ACC112 (cell line): ENCODE data around the gene AATF.

Experiments
- H2AFZ ChIP-seq: fragments of 200-600 bp; sonication (generic); one replicate; pipeline ENCODE4 v1.6.0; 2017; ENCODE audit warnings: antibody characterized with exemption, low read length; ENCODE audit not compliant: unreplicated experiment
- H3K27ac ChIP-seq: fragments of 200-600 bp; sonication (generic); 2 replicates; pipeline ENCODE4 v1.5.1; 2014; ENCODE audit warnings: low read depth, mild to moderate bottlenecking, antibody characterized with exemption, low read length, moderate library complexity
- H3K27me3 ChIP-seq: fragments of 200-600 bp; sonication (generic); 2 replicates; pipeline ENCODE4 v1.6.1; 2014; ENCODE audit warnings: mild to moderate bottlenecking, antibody characterized with exemption, low read length, moderate library complexity, mixed read lengths; ENCODE audit not compliant: insufficient read depth
- H3K36me3 ChIP-seq: fragments of 200-600 bp; sonication (generic); 2 replicates; pipeline ENCODE4 v1.6.1; 2016; ENCODE audit warnings: mild to moderate bottlenecking, antibody characterized with exemption, low read length, moderate library complexity, mixed read lengths; ENCODE audit not compliant: insufficient read depth
- H3K4me1 ChIP-seq: fragments of 200-600 bp; sonication (generic); one replicate; pipeline ENCODE4 v1.6.1; 2016; ENCODE audit warnings: low read length, mixed read lengths; ENCODE audit not compliant: insufficient read depth, unreplicated experiment, control insufficient read depth
- H3K4me3 ChIP-seq: fragments of 200-600 bp; sonication (generic); 2 replicates; pipeline ENCODE4 v1.5.1; 2014; ENCODE audit warnings: mild to moderate bottlenecking, low read depth, low read length
- H3K79me2 ChIP-seq: fragments of 200-600 bp; sonication (generic); one replicate; pipeline ENCODE4 v1.6.0; 2016; ENCODE audit warnings: low read length; ENCODE audit not compliant: control insufficient read depth, unreplicated experiment, insufficient read depth

The AATF gene

DNA sequence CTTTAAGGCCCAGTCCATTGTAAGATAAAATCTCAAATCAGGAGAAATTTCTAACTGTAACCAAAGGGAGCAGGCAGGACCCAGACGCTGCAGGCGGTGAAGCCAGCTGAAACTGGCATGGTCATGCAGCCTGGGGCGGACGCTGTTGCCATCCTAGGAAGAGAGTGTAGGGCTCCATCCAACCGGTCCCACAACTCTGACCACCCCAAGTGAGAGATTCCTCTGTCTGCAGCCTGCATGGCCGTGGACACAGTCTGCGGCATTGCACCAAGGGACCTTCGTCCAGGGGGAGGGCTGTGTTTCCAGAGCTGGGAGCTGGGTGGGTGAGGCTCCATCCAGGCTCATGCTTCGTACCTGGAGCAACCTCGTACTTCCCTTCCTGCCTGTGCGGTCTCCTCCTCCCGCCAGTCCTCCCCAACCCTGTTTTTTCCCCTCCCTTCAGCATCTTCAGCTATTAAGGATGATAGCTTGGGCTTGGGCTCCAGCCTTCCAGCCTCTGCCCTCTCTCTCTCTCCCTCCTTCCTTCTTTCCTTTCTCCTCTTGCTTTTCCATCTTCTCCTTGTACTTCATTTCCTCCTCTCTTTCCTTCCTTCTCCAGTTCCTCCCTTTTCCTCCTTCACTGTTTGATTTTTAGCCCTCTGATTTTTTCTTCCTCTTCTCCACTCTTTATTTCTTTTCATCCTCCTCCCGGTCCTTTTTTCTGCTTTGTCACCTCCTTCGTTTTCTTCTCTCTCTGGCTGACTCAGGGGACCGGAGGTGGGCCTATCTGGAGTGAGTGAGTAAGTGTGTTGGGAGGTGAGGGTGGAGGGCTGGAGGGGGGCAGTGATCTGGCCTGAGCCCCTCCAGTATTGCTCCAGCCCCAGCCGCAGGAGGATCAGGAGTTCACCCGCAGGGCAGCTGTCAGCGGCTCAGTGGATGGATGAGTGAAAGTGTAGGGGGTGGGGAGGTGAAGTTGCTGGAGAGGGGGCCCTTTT is 28.4 kb upstream of the AATF start:
- Histone ChIP-seq H3K27ac (no peak overlapping the region), H3K4me1 (peaks cover 4% of the 10 kb centered on the region), H2AFZ (no peak overlapping the region), H3K79me2 (no peaks in the 10 kb centered on the region), H3K36me3 (no peaks in the 10 kb centered on the region), H3K27me3 (no peaks in the 10 kb centered on the region), H3K4me3 (no peak overlapping the region)

DNA sequence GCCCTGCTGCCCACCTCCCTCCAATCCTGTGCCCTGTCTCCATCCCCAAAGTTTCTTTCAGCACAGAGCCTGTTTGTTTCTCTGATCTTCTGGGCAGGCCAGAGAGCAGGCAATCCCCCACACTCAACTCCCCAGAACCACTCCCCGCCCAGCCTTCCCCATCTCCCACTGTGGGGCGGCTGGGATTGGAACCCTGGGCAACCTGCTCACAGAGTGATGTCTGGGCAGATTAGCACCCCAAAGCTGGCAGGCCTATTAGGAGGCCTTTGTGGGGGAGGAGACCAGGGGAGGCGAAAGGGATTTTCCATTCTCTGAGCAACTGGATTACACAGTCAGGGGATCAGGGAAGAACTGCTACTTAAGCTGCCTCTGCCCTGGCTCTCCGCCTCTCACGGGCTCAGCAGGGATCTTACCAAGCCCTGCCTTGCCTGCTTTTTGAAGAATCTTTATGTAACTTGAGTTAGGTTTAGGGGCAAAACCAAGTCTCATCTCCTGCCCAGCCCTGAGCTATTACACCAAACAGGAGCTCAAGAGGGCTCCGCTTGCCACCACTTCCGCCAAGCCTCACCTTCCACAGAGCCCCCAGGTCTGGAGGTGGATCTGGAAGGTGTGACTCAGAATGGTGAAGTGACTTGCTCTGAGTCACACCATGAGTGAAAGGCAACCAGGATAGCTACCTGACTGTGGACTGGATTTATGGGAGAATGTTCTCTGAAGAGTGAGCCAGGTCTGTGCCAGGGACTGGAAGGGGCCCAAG is 27.5 kb upstream of the AATF start:
- Histone ChIP-seq H3K27ac (no peak overlapping the region), H3K36me3 (no peaks in the 10 kb centered on the region), H3K27me3 (peaks cover 4% of the 10 kb centered on the region; the same call in 1 of the 2 replicates), H3K79me2 (no peaks in the 10 kb centered on the region), H2AFZ (no peak overlapping the region), H3K4me3 (no peak overlapping the region), H3K4me1 (peaks cover 4% of the 10 kb centered on the region)

DNA sequence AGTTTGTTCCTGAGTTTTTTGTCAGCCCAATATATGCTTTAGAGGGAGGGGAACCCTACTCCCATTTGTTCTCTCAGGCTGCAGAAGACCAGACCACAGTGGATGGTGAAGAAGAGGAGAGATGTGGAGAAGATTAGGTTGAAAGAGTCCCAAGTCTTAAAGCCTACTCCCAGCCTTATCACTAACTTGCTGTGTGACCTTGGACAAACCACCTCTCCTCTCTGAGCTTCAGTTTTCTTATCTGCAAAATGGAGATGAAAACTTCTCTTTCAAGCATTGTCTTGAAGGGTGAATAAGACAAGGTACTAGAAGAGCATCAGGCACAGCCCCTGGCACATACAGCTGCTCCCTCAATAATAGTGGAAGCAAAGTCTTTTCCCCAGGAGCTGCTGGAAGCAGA is 26.6 kb upstream of the AATF start:
- H3K27me3 ChIP-seq = peaks cover 4% of the 10 kb centered on the region; the same call in 1 of the 2 replicates
- no peak overlapping the region for H3K4me3 ChIP-seq
- no peaks in the 10 kb centered on the region for H3K79me2 ChIP-seq
- peaks cover 4% of the 10 kb centered on the region for H3K4me1 ChIP-seq
- H3K36me3 ChIP-seq = no peaks in the 10 kb centered on the region
- no peak overlapping the region for H2AFZ ChIP-seq
- H3K27ac ChIP-seq = no peak overlapping the region

DNA sequence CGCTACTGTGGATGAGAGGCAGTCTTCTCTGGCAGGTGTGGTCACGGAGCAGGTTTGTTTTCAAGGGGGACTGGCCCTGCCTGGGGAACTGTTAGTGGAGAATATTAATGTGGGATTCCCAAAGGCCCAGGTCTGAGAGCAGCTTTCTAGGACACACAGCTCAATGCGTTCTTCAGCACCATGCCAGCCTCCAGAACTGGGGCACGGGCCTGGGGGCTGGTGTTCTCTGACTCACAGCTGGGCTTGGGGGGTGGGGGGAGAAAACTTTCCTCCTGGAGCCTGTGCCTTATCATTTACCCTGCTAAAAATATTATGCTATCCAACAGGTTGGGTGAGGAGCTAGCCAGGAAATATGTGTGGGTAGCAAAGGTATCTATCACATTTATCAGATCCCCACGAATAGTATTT is 24.9 kb upstream of the AATF start:
- Histone ChIP-seq H3K4me3 (no peak overlapping the region), H3K36me3 (no peaks in the 10 kb centered on the region), H2AFZ (no peak overlapping the region), H3K79me2 (no peaks in the 10 kb centered on the region), H3K27ac (no peak overlapping the region), H3K27me3 (peaks cover 18% of the 10 kb centered on the region), H3K4me1 (peaks cover 4% of the 10 kb centered on the region)

DNA sequence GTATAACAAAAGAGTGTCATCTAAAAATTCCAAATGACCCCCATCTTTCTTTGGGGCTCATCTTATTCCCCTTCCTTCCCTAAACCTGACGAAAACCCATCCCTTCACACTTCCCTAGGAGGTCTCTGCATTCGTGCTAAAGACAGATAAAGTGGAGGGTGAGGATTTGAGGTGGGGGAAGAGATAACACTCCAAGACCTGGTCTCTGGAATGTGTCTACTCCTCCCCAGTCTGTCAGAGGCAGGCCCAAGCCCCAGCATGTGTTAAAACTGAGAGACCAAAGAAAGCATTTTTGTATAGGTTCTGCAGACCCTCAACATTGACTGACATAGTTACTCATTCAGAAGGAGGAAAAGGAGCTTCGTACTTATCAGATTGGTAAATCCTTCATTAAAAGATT is 22.5 kb upstream of the AATF start:
- H3K4me3 ChIP-seq = no peak overlapping the region
- H3K27me3 ChIP-seq = peaks cover 42% of the 10 kb centered on the region
- H3K36me3 ChIP-seq = no peaks in the 10 kb centered on the region
- H3K27ac ChIP-seq = no peak overlapping the region
- no peaks in the 10 kb centered on the region for H3K79me2 ChIP-seq
- no peaks in the 10 kb centered on the region for H3K4me1 ChIP-seq
- H2AFZ ChIP-seq = no peak overlapping the region

DNA sequence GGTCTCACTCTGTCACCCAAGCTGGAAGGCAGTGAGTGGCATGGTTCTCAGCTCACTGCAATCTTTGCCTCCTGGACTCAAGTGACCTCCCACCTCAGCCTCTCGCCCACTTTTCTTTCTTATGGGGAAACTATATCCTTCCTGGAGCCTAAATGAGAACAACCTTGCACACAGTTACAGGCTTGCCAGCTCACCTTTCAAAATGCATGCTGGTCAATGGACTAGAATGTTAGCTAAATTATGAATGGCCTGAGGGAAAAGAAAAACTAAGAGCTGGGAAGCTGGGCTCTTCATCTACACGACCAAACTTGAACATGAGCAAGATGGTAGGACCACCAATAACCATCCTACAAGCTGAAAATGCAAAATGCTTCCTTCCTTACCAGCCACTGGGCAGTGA is 22.1 kb upstream of the AATF start:
- Histone ChIP-seq H3K4me1 (no peaks in the 10 kb centered on the region), H3K27ac (no peak overlapping the region), H3K4me3 (no peak overlapping the region), H3K27me3 (peaks cover 47% of the 10 kb centered on the region), H3K79me2 (no peaks in the 10 kb centered on the region), H2AFZ (no peak overlapping the region), H3K36me3 (no peaks in the 10 kb centered on the region)

DNA sequence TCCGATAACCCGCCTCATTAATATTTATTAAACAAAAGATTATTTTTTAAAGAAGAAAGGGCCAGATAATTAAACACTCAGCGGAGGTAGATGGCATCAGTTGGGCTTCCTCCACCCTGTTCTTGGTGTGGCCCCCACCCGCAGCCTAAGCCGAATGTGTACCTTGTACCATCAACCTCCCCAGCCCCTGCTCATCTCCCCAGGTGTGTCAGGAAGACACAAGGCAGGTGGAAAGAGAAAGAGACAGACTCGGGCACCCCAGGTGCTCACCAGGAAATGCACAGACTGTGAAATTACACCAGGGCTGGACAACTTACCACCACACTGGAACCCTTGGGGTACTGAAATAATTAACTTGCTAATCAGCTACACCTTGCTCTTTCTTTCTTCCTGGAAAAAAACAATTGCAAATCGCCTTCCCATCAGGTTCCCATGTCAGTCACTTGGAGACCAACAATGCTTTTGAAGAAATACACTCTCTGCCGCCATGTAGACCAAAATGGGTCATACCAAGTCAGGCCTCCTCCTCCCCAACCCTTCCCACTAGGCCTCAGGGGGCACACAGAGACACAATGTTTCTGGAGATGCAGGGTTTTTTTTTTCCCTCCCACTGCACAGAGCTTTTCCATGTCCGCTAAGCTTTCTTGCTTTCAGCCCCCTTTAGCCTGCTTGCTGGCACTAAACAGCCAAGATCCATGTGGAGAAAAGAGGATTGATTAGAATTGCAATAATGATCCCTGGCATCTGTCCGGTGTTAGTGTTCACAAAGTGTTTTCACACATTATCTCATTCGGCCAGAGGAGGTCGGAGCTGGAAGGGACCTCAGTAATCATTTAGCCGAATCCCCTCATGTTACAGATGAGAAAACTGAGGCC is 20.0 kb upstream of the AATF start:
- no peak overlapping the region for H3K4me3 ChIP-seq
- no peak overlapping the region for H3K27ac ChIP-seq

DNA sequence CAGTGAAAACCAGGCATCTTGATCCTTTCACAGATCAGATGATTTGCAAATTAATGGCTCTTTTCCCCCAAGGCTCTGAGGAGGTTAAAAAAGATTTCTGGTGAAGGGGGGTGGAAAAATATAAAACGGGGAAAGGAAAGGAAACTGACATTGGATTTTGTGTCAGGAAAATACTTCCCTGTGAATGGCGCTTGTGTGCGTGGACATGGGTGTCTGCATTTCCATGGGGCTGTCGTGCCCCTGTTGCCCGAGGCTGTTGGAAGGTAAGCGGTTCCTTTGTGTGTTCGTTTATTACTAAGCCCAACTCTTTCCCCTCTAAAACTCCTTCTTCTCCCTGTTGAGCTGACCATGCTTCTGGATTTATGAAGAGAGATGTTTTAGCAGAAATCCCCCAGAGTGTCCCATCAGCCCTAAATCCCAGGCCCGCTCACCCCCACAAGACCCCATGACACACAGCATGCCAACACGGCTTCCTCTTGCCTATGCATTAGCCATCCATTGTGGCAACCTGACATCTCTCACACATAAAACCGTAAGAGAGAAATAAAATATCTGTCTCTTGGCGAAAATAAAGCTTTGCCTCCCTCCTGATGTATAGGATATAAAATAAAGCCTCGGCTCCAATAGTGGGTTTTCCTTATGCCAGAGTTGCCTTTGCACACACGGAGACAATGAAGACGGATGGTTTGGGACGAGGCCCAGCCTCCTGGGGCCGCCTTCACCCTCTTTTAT is 18.7 kb upstream of the AATF start:
- Histone ChIP-seq H3K27me3 (peaks cover 79% of the 10 kb centered on the region), H3K4me3 (no peak overlapping the region), H3K4me1 (no peaks in the 10 kb centered on the region)

More for the DNA sequence above, 20.0 kb upstream of the AATF start:
- H2AFZ ChIP-seq = no peak overlapping the region
- peaks cover 66% of the 10 kb centered on the region for H3K27me3 ChIP-seq
- H3K79me2 ChIP-seq = no peaks in the 10 kb centered on the region
- H3K4me1 ChIP-seq = no peaks in the 10 kb centered on the region
- no peaks in the 10 kb centered on the region for H3K36me3 ChIP-seq

DNA sequence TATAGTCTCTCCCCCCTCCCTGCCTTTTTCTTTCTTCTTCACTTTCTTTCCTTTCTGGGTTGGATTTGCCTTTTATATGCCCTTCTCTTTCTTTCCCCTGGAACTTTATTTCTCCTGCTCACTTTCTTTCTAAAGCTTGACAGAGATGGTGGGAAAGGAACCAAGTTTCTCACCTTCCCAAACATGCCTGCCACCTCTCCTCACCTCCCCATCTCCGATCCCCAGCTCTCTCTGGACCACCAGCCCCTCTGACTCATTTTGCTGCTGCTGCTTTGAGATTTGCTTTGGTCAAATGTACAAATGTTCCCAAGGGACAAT is 18.2 kb upstream of the AATF start:
- H2AFZ ChIP-seq = no peak overlapping the region
- H3K27me3 ChIP-seq = peaks cover 84% of the 10 kb centered on the region
- no peak overlapping the region for H3K4me3 ChIP-seq
- no peaks in the 10 kb centered on the region for H3K36me3 ChIP-seq
- H3K4me1 ChIP-seq = no peaks in the 10 kb centered on the region
- H3K79me2 ChIP-seq = no peaks in the 10 kb centered on the region
- H3K27ac ChIP-seq = no peak overlapping the region

More for the DNA sequence above, 18.7 kb upstream of the AATF start:
- Histone ChIP-seq H3K27ac (no peak overlapping the region), H3K36me3 (no peaks in the 10 kb centered on the region), H2AFZ (no peak overlapping the region), H3K79me2 (no peaks in the 10 kb centered on the region)
